NB4 (cell line): ENCODE measurements around the gene TRABD.

ENCODE experiments used
- DNase-seq: peaks from one replicate; pipeline ENCODE4 v3.0.0; 2010; ENCODE audit warnings: low read depth
- H3K4me3 ChIP-seq: one replicate; pipeline ENCODE4 v1.5.1; 2011; ENCODE audit warnings: mild to moderate bottlenecking, low read depth, low read length, moderate library complexity
- MYC ChIP-seq: IDR thresholded peaks from 2 replicates; pipeline ENCODE4 v1.6.1; 2011; ENCODE audit warnings: low read depth, low read length
- POLR2A ChIP-seq: IDR thresholded peaks from 2 replicates; pipeline ENCODE4 v1.6.1; 2011; ENCODE audit warnings: mild to moderate bottlenecking; ENCODE audit not compliant: insufficient read length; ENCODE audit errors: extremely low read depth
- TF ChIP-seq, protein P1 (sequence below): IDR thresholded peaks from 2 replicates; pipeline ENCODE4 v1.6.1; 2011; ENCODE audit warnings: low read depth, low read length
- TF ChIP-seq, protein P2 (sequence below): IDR thresholded peaks from one replicate; pipeline ENCODE4 v1.5.1; 2012; ENCODE audit warnings: low read depth, low read length

The TRABD gene

DNA sequence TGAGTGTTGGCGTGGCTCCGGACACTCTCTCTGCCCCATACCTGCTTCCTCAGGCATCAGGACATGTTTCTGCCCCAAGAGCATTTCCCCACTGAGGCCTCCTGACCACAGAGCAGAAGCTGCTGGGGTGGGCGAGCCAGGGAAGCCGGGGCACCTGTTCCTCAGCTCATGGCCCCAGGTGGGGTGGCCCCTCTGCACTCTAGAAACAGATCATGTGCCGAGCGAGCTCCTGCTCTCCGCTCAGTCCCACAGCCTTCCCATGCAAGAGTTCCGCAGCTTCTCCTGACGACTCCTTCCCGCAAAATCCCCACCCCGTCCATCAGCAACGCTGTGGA, 37.6 kb upstream of the TRABD start:
- H3K4me3 ChIP-seq, result no peak overlapping the region
- no peak for DNase-seq
- TF ChIP-seq MYC, result no peak
- no peak for TF ChIP-seq POLR2A
- TF ChIP-seq, protein P1, sequence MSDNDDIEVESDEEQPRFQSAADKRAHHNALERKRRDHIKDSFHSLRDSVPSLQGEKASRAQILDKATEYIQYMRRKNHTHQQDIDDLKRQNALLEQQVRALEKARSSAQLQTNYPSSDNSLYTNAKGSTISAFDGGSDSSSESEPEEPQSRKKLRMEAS, result no peak
- TF ChIP-seq, protein P2, sequence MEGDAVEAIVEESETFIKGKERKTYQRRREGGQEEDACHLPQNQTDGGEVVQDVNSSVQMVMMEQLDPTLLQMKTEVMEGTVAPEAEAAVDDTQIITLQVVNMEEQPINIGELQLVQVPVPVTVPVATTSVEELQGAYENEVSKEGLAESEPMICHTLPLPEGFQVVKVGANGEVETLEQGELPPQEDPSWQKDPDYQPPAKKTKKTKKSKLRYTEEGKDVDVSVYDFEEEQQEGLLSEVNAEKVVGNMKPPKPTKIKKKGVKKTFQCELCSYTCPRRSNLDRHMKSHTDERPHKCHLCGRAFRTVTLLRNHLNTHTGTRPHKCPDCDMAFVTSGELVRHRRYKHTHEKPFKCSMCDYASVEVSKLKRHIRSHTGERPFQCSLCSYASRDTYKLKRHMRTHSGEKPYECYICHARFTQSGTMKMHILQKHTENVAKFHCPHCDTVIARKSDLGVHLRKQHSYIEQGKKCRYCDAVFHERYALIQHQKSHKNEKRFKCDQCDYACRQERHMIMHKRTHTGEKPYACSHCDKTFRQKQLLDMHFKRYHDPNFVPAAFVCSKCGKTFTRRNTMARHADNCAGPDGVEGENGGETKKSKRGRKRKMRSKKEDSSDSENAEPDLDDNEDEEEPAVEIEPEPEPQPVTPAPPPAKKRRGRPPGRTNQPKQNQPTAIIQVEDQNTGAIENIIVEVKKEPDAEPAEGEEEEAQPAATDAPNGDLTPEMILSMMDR, result no peak

DNA sequence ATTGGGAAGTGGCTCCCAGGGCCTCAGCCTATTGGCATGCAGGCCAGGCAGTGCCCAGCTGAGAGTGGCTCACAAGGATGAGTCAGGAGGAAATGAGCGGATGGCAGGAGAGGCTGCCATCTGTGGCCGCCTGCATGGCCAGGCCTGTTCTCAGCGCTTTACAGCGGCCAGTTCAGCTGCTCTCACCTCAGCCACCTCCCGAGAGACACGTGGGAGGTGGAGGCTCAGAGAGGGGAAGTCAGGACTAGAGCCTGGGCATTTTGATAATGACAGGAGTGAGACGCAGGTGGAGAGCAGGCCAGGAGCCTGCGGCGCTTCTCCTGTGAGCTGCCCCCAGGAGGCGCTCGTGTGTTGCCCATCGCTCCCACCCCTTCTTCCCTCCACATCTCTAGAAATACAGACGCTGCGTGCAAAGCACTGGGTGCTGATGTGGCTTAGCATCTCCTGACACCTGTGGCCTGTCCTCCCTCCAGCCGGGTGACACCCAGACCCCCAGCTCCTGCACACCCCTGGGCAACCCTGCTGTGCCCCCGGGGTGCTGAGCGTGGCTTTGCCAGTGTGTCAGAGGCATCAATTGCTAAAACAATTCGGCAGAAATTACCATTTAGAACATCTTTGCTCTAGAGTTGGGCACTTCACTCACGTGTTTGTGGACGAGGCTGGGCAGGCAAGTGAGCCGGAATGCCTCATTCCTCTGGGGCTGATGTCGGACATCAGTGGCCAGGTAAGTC, 36.6 kb upstream of the TRABD start:
- no peak overlapping the region for H3K4me3 ChIP-seq
- TF ChIP-seq, protein P1, result peak; percentile 71
- TF ChIP-seq MYC, result no peak; the same call in 1 of the 2 replicates
- TF ChIP-seq, protein P2, result peak; percentile 87
- DNase-seq, result peak; percentile 83

DNA sequence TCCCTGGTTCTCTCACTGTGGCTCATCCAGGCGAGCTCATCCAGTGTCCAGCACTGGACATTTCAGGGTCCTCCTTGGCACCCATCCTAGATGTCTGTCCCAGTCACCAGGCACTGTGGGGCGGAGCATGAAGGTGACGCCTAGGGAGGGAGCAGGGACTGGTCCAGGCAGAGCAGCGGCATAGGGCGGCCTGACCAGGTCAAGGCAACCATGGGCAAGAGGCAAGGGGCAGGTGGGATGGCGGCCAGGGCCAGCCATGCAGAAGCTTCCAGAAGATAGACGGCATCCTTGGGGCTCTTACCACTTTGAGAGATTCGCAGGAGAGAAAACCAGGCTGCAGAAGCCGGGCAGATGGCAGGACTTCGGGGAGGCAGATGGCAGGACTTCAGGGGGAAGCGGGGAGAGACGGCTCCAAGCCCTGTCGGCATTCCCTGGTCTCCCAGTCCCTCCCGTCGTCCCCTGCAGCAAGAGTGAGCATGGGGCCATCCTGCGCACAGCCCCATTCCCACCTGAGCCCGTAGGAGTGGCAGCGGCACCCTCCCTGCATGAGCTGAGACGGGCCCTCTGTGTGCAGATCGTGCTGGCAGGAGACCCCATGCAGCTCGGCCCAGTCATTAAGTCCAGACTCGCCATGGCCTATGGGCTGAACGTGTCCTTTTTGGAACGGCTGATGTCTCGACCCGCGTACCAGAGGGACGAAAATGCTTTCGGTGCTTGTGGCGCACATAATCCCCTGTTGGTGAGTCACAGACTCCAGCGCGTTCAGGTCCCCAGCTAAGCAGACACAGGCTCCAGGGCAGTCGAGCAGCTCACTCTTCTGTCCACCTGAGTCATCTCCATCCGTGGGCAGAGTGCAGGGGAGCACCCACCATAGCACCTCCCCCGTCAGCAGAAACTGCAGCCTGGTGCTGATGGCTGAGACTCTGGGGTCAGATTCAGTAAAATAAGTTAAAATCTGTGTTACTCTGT, 35.3 kb upstream of the TRABD start:
- no peak for DNase-seq
- no peak overlapping the region for H3K4me3 ChIP-seq
- TF ChIP-seq, protein P1, result no peak
- TF ChIP-seq POLR2A (no peak), MYC (no peak)
- TF ChIP-seq, protein P2, result no peak

DNA sequence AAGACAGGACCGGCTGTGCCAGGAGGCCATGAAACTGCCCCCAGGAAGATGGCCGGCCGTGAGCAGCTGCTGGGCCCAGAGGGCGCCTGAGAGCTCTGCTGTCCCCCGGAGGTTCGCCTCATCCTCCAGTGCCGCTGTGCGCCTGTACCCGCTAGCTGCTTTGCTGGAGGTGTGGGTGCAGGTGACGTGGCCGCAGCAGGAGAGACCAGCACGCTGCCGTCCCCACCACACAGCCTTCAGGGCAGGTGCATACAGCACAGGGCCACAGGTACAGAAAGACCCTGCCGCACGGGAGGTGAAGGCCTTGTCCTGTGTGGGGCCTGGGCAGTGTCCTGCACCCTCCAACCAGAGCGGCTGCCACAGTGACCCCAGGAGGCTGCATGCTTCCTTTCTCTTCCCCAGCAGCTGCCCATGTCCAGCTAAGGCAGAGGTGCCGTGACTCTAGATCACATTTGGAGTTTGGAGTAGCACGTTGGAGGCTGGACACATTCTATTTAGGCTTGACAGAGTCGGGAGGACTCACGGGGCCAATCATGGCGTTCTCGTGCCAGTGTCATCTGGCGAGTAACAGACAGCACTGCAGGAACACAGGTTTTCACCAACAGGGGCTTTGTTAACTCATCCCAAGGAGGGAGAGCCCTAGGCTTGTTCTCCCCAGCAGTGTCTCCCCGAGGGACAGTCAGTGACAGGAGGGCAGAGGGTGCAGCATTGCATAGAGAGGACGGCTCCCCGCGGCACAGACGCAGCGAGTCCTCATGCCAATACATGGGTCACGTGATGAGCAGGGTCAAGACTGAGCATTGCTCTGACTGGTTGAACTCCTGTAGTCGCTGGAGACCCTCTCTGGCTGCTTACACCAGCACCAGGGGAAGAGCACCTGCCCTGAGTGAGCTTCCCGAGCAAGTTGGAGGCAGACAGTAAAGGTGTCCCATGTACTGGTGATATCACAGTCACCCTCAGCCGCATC, 33.9 kb upstream of the TRABD start:
- no peak for TF ChIP-seq MYC
- TF ChIP-seq, protein P1, result no peak
- TF ChIP-seq, protein P2, result no peak
- no peak for DNase-seq
- no peak overlapping the region for H3K4me3 ChIP-seq

DNA sequence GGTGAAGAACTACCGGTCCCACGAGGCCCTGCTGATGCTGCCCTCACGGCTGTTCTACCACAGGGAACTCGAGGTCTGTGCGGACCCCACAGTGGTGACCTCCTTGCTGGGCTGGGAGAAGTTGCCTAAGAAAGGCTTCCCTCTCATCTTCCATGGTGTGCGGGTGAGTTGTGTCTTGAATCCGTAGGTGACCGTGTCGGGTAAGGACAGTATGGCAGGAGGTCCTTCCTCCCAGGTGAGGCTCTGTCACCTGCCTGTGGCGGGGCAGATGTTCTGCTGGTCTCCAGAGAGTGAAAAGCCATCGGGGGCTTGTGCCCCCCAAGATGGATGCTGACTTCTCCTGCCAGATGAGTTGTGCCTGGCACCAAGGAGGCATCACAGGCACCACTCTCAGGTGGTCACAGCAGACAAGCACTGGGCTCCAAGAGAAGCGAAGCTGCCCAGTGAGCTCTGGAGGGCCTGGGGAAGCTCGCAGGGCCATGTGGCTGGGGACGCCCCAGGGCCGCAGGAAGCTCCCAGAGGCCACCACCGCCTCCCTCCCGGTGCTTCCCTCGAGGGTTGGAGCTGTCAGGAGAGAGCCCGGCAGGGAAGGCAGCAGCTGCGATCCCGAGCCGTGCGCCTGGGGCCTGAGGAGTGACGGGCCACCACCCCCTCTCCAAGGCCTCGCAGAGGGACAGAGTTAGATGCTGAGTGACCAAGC, 32.5 kb upstream of the TRABD start:
- DNase-seq, result no peak
- TF ChIP-seq MYC (no peak), POLR2A (no peak)
- TF ChIP-seq, protein P2, result no peak
- TF ChIP-seq, protein P1, result no peak

More for the DNA sequence above, 32.5 kb upstream of the TRABD start:
- H3K4me3 ChIP-seq, result no peak overlapping the region
